Mucosa of descending colon (tissue), 3 donors: Measurements from ENCODE around the gene MRM1. TPM values are rescaled to one million over a fixed set of nuclear protein-coding genes. Genes with fewer than 3 reads are reported as not detected.
A peak's percentile ranks its signal among the peaks of the same experiment; 100 is the strongest.

ENCODE experiments used
- ATAC-seq: fragments of 200-7000 bp; cut with Tn5 transposase; one replicate; pipeline ENCODE4 v1.9.1; 2020; ENCODE audit warnings: mild to moderate bottlenecking, moderate library complexity
- DNase-seq, 3 donors: peaks; one replicate each; pipeline ENCODE4 v3.0.0-alpha.2; 2020
- H3K36me3 ChIP-seq: fragments of 200-600 bp; one replicate; pipeline ENCODE4 v1.8.0; 2021; ENCODE audit warnings: low read depth, mild to moderate bottlenecking
- H3K4me1 ChIP-seq: fragments of 200-600 bp; one replicate; pipeline ENCODE4 v1.8.0; 2021; ENCODE audit warnings: low read depth, mild to moderate bottlenecking
- H3K4me3 ChIP-seq: fragments of 200-600 bp; one replicate; pipeline ENCODE4 v1.8.0; 2021; ENCODE audit warnings: mild to moderate bottlenecking
- H3K9me3 ChIP-seq: fragments of 200-600 bp; one replicate; pipeline ENCODE4 v1.8.0; 2021; ENCODE audit warnings: mild to moderate bottlenecking
- intact Hi-C, 2 donors: fragments of 100-400 bp; cut with DNase I in 1 of 2; cut with micrococcal nuclease in 1 of 2; formaldehyde crosslinking; loops; one replicate each; pipeline versions ENCODE4 v1.11.0 to v1.11.1; 2022; cut with DNase I, micrococcal nuclease
- total RNA-seq, 3 donors: library from RNA; stranded (reverse); fragmentation: NEBNext Ultra II Directional in 2 of 3; extraction: Animal tissue kit (Norgen Biotek cat#: 25700) in 2 of 3; gene quantifications; one replicate each; pipeline versions ENCODE4 v1.2.1 to v1.2.4, GENCODE V29; 2021 to 2023
- TF ChIP-seq, protein P1 (sequence below): fragments of 200-600 bp; IDR thresholded peaks from one replicate; pipeline ENCODE4 v1.8.0; 2022; ENCODE audit warnings: antibody characterized with exemption, mild to moderate bottlenecking
- donor health status: DM: no; HTN: no; CAD: no; lungs with moderate emphysema.
- donor health status: DM: no; HTN: no; CAD: no.
- donor health status: DM: no; HTN: yes; CAD: no.

The MRM1 gene
- total RNA-seq, 3 donors from 2014 or later: 8.2 to 12.8 (median 8.3) TPM

DNA sequence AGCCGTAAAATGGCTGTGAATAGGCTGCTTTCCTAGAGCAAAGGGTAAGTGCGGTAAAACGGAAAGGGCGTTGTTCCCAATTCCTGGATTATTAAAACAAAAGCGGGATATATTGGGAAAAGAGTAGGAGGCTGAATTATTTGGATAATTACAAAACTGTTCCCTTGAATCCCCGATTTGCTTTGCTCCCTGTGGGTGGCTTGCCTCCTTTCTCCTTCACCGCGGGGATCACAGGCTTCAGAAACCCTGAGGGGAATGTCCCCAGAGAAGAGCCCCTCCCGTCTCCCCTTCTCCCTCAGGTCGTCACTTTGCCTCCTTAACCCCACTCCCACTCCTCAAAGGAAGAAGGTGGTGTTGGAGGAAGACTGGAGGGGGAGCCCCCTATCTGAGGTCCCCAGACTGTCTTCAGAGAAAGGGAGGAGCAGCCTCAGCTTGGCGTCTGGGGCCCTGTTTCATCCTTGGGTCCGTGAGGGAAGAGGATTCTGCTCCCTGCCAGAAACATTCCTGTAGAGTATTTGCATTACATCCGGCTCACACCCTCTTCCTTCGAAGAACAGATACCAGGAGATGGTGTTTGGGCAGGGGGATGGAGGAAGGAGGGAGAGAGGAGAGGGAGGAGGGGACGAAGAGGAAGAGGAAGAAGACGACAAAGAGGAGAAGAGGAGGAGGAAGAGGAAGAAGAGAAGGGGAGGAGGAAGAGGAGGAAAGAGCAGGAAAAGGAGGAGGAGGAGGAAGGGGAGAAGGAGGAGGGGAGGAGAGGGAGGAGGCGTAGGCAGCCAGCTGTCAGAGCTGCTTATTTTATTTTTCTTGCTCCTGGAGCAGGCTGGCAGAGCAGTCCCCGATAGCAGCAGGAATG lies 31.8 kb downstream of the MRM1 start:
- Histone ChIP-seq H3K9me3 (no peaks in the 10 kb centered on the region), H3K4me1 (no peaks in the 10 kb centered on the region), H3K36me3 (no peaks in the 10 kb centered on the region), H3K4me3 (no peak overlapping the region)
- intact Hi-C loops: no loop called here
- ATAC-seq: no peak
- DNase-seq: no peak
- TF ChIP-seq, protein P1, sequence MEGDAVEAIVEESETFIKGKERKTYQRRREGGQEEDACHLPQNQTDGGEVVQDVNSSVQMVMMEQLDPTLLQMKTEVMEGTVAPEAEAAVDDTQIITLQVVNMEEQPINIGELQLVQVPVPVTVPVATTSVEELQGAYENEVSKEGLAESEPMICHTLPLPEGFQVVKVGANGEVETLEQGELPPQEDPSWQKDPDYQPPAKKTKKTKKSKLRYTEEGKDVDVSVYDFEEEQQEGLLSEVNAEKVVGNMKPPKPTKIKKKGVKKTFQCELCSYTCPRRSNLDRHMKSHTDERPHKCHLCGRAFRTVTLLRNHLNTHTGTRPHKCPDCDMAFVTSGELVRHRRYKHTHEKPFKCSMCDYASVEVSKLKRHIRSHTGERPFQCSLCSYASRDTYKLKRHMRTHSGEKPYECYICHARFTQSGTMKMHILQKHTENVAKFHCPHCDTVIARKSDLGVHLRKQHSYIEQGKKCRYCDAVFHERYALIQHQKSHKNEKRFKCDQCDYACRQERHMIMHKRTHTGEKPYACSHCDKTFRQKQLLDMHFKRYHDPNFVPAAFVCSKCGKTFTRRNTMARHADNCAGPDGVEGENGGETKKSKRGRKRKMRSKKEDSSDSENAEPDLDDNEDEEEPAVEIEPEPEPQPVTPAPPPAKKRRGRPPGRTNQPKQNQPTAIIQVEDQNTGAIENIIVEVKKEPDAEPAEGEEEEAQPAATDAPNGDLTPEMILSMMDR: no peak

- Histone ChIP-seq H3K4me1 (peaks cover 16% of the 10 kb centered on the region), H3K9me3 (no peaks in the 10 kb centered on the region), H3K36me3 (no peaks in the 10 kb centered on the region), H3K4me3 (no peak overlapping the region)
- no peak for DNase-seq
- ATAC-seq: no peak
- TF ChIP-seq, protein P1: no peak
- intact Hi-C loops: no loop called here
Observed at GRCh38 chr17:36640346-36640745, 39.0 kb downstream of the MRM1 start.

DNA sequence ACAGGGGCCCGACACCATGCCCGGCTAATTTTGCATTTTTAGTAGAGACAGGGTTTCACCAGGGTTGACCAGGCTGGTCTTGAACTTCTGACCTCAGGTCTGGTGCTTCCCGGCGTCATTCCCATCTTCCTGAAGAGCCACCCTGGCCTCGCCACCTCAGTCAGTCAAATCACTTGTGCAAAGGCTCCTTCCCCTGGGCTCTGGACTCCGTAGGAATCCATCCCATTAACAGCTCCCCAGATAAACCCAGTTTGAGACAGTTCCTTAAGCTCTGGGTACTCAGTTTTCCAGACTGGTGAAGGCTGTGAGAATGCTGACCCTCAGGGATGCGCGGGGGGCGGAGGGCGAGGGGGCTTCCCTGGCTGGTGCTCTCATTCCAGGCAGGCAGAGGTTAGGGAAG lies 39.5 kb downstream of the MRM1 start:
- Histone ChIP-seq H3K4me1 (peaks cover 16% of the 10 kb centered on the region), H3K4me3 (no peak overlapping the region), H3K36me3 (no peaks in the 10 kb centered on the region), H3K9me3 (no peaks in the 10 kb centered on the region)
- DNase-seq (no peak), ATAC-seq (no peak)
- TF ChIP-seq, protein P1: no peak
- intact Hi-C loops: no loop called here

- Histone ChIP-seq H3K4me3 (no peak overlapping the region), H3K4me1 (peaks cover 16% of the 10 kb centered on the region), H3K36me3 (no peaks in the 10 kb centered on the region), H3K9me3 (no peaks in the 10 kb centered on the region)
- ATAC-seq (no peak), DNase-seq (no peak)
- TF ChIP-seq, protein P1: no peak
- intact Hi-C loops: no loop called here
Observed at GRCh38 chr17:36641331-36641876, 40.0 kb downstream of the MRM1 start.

- Histone ChIP-seq H3K4me1 (peaks cover 16% of the 10 kb centered on the region), H3K36me3 (no peaks in the 10 kb centered on the region), H3K9me3 (no peaks in the 10 kb centered on the region), H3K4me3 (no peak overlapping the region)
- ATAC-seq (peak; percentile 78), DNase-seq (peak; percentile 34 to 68 (median 58))
- TF ChIP-seq, protein P1: no peak
- intact Hi-C loops: no loop called here
Observed at GRCh38 chr17:36641877-36642845, 40.8 kb downstream of the MRM1 start.
